GM23338 (cell line): Measurements from ENCODE around the gene COX7B. TPM values are rescaled to one million over a fixed set of nuclear protein-coding genes. Genes with fewer than 3 reads are reported as not detected.

Source experiments
- ATAC-seq: fragments of 200-7000 bp; cut with Tn5 transposase; 3 replicates; pipeline ENCODE4 v1.9.1; 2020
- DNase-seq: peaks from one replicate; pipeline ENCODE4 v3.0.0-alpha.2; 2015; ENCODE audit warnings: low spot score
- H2AFZ ChIP-seq: fragments of 200-600 bp; sonication (generic); 2 replicates; pipeline ENCODE4 v1.8.0; 2016; ENCODE audit warnings: antibody characterized with exemption, mild to moderate bottlenecking, moderate library complexity
- H3F3A ChIP-seq: fragments of 200-600 bp; sonication (generic); replicated peaks from 2 replicates; pipeline ENCODE4 v1.8.0; 2017; ENCODE audit warnings: antibody characterized with exemption, mixed run types, low read depth
- H3K27ac ChIP-seq: fragments of 200-600 bp; sonication (generic); 2 replicates; pipeline ENCODE4 v1.6.1; 2016; ENCODE audit warnings: low read depth
- H3K27me3 ChIP-seq: fragments of 200-600 bp; sonication (generic); 2 replicates; pipeline ENCODE4 v1.8.0; 2016; ENCODE audit warnings: mild to moderate bottlenecking, mixed run types, moderate library complexity; ENCODE audit not compliant: insufficient read depth
- H3K36me3 ChIP-seq: fragments of 200-600 bp; sonication (generic); 2 replicates; pipeline ENCODE4 v1.8.0; 2016; ENCODE audit warnings: mild to moderate bottlenecking; ENCODE audit not compliant: insufficient read depth
- H3K4me1 ChIP-seq: fragments of 200-600 bp; sonication (generic); 2 replicates; pipeline ENCODE4 v1.8.0; 2016; ENCODE audit warnings: mild to moderate bottlenecking, moderate library complexity; ENCODE audit not compliant: insufficient read depth
- H3K4me2 ChIP-seq: fragments of 200-600 bp; sonication (generic); 2 replicates; pipeline ENCODE4 v1.7.1; 2017; ENCODE audit warnings: mixed run types
- H3K4me3 ChIP-seq: fragments of 200-600 bp; sonication (generic); 2 replicates; pipeline ENCODE4 v1.6.1; 2016; ENCODE audit warnings: mixed run types
- H3K79me2 ChIP-seq: fragments of 200-600 bp; sonication (generic); replicated peaks from 2 replicates; pipeline ENCODE4 v1.8.0; 2017; ENCODE audit warnings: mild to moderate bottlenecking; ENCODE audit not compliant: insufficient read depth
- H3K9me2 ChIP-seq: fragments of 200-600 bp; sonication (generic); 2 replicates; pipeline ENCODE4 v1.8.0; 2017; ENCODE audit not compliant: insufficient read depth
- H4K20me1 ChIP-seq: fragments of 200-600 bp; sonication (generic); replicated peaks from 2 replicates; pipeline ENCODE4 v1.8.0; 2017; ENCODE audit warnings: mild to moderate bottlenecking; ENCODE audit not compliant: insufficient read depth
- H3K27ac Mint-ChIP-seq: 2 replicates; pipeline ENCODE4 v1.8.0; 2020; ENCODE audit warnings: inconsistent platforms, mild to moderate bottlenecking, moderate library complexity, mixed read lengths
- H3K27me3 Mint-ChIP-seq: 3 replicates; pipeline ENCODE4 v1.8.0; 2022; ENCODE audit warnings: low read depth, mild to moderate bottlenecking, moderate library complexity, mixed read lengths, inconsistent platforms; ENCODE audit not compliant: insufficient read depth, poor library complexity
- H3K36me3 Mint-ChIP-seq: 3 replicates; pipeline ENCODE4 v1.8.0; 2021; ENCODE audit warnings: low read depth, mild to moderate bottlenecking, inconsistent platforms, moderate library complexity, mixed read lengths
- H3K4me1 Mint-ChIP-seq: 3 replicates; pipeline ENCODE4 v1.8.0; 2020; ENCODE audit warnings: mild to moderate bottlenecking, inconsistent platforms, mixed read lengths
- H3K4me3 Mint-ChIP-seq: 3 replicates; pipeline ENCODE4 v1.8.0; 2021; ENCODE audit warnings: moderate library complexity, mild to moderate bottlenecking, inconsistent platforms, mixed read lengths
- H3K9me3 Mint-ChIP-seq: 3 replicates; pipeline ENCODE4 v1.8.0; 2020; ENCODE audit warnings: moderate library complexity, mild to moderate bottlenecking, inconsistent platforms, mixed read lengths
- CREB1 ChIP-seq: fragments of 250-450 bp; sonication (Bioruptor Pico); IDR thresholded peaks from 2 replicates; pipeline ENCODE4 v1.5.0; 2020; ENCODE audit warnings: low read depth, mild to moderate bottlenecking, moderate library complexity
- EZH2 ChIP-seq: fragments of 200-600 bp; sonication (generic); IDR thresholded peaks from one replicate; pipeline ENCODE4 v1.8.0; 2017; ENCODE audit warnings: antibody characterized with exemption, mild to moderate bottlenecking, low read depth; ENCODE audit not compliant: unreplicated experiment
- EZH2phosphoT487 ChIP-seq: fragments of 200-600 bp; sonication (generic); IDR thresholded peaks from one replicate; pipeline ENCODE4 v1.8.1; 2018; ENCODE audit warnings: antibody characterized with exemption; ENCODE audit not compliant: unreplicated experiment
- NANOG ChIP-seq: IDR thresholded peaks from 2 replicates; pipeline ENCODE4 v1.6.1; 2016; ENCODE audit warnings: antibody characterized with exemption, borderline replicate concordance
- POLR2AphosphoS5 ChIP-seq: IDR thresholded peaks from 2 replicates; pipeline ENCODE4 v1.6.1; 2016; ENCODE audit warnings: antibody characterized with exemption, low read depth
- ZNF114 ChIP-seq: fragments of 250-450 bp; sonication (Bioruptor Pico); IDR thresholded peaks from 2 replicates; pipeline ENCODE4 v1.5.0; 2020; ENCODE audit warnings: mild to moderate bottlenecking, moderate library complexity
- ZNF331 ChIP-seq: fragments of 250-450 bp; sonication (Bioruptor Pico); IDR thresholded peaks from 2 replicates; pipeline ENCODE4 v1.5.0; 2020; ENCODE audit warnings: low read depth, mild to moderate bottlenecking, moderate library complexity
- polyA plus RNA-seq: library from polyadenylated mRNA; unstranded; fragments of >200 nt; fragmentation: Nextera tagmentation; extraction: Ambion mirVana; gene quantifications from 2 replicates; pipeline ENCODE4 v1.2.1, GENCODE V29; 2016
- total RNA-seq: library from RNA; depleted of rRNA; stranded (reverse); fragments of >200 nt; shearing (Covaris generic); gene quantifications from 2 replicates; pipeline ENCODE4 v1.2.3, GENCODE V29; 2014
- TF ChIP-seq, protein P1 (sequence below): IDR thresholded peaks from 2 replicates; pipeline ENCODE4 v1.6.1; 2016; ENCODE audit warnings: antibody characterized with exemption
- TF ChIP-seq, protein P2 (sequence below): fragments of 250-450 bp; sonication (Bioruptor Pico); IDR thresholded peaks from 2 replicates; pipeline ENCODE4 v1.5.0; 2020; ENCODE audit warnings: mild to moderate bottlenecking, moderate library complexity
- TF ChIP-seq, protein P3 (sequence below): IDR thresholded peaks from one replicate; pipeline ENCODE4 v1.6.1; 2018; ENCODE audit warnings: antibody characterized with exemption; ENCODE audit not compliant: unreplicated experiment

Gene COX7B
- total and polyA plus RNA-seq, 2 experiments from 2014 or later, result 411 to 1,029 TPM

DNA sequence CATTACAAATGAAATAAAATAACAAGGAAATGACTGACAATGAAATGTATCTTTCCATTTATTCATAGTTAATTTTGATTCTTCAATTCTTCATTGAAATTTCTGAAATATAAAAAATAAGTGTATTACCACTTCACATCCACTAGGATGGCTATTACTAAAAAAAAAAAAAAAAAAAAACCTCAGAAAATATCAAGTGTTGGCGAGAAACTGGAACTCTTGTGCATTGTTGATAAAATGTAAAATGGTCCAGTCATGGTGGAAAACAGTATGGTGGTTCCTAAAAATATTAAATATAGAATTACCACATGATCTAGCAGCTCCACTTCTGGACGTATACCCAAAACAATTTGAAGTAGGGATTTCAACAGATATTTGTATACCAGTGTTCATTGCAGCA, 47.3 kb downstream of the COX7B start:
- H3K36me3 Mint-ChIP-seq, result no peaks in the 10 kb centered on the region

DNA sequence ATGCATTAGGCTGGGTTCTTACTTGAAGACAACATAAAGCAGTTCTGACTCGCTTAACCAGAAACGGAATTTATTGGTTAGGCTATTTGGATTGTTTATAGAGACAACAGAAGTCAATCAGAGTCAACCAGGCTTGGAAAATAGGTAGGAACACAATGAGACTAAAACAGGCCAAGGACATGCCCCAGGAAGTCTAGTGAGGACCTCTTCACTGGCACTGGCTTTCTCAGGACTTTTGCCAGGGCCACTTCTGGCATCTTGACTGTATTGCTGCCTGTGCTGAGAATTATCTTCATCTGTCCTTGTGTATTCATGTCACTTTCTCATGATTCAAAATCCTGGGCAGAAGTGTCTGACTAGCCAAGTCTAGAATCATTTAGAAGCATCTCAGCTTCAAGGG, 50.6 kb downstream of the COX7B start:
- Histone ChIP-seq H3K27ac (no peak overlapping the region), H3K4me2 (no peak overlapping the region), H2AFZ (no peak overlapping the region), H3K36me3 (no peaks in the 10 kb centered on the region), H3K4me1 (no peaks in the 10 kb centered on the region), H3K79me2 (no peaks in the 10 kb centered on the region), H3K9me2 (no peaks in the 10 kb centered on the region), H4K20me1 (no peaks in the 10 kb centered on the region), H3F3A (no peaks in the 10 kb centered on the region), H3K27me3 (no peaks in the 10 kb centered on the region), H3K4me3 (no peak overlapping the region)
- no peak for DNase-seq
- H3K4me1 Mint-ChIP-seq, result no peaks in the 10 kb centered on the region
- H3K36me3 Mint-ChIP-seq, result no peaks in the 10 kb centered on the region
- H3K4me3 Mint-ChIP-seq, result no peak overlapping the region
- no peak overlapping the region for H3K27ac Mint-ChIP-seq
- ATAC-seq, result no peak
- H3K9me3 Mint-ChIP-seq, result no peaks in the 10 kb centered on the region
- H3K27me3 Mint-ChIP-seq, result no peaks in the 10 kb centered on the region
- TF ChIP-seq POLR2AphosphoS5 (no peak), NANOG (no peak), EZH2phosphoT487 (no peak), CREB1 (CRISPR knock-in tag) (no peak), ZNF331 (CRISPR knock-in tag) (no peak), EZH2 (no peak), ZNF114 (CRISPR knock-in tag) (no peak)
- TF ChIP-seq, protein P1, sequence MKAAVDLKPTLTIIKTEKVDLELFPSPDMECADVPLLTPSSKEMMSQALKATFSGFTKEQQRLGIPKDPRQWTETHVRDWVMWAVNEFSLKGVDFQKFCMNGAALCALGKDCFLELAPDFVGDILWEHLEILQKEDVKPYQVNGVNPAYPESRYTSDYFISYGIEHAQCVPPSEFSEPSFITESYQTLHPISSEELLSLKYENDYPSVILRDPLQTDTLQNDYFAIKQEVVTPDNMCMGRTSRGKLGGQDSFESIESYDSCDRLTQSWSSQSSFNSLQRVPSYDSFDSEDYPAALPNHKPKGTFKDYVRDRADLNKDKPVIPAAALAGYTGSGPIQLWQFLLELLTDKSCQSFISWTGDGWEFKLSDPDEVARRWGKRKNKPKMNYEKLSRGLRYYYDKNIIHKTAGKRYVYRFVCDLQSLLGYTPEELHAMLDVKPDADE, result no peak
- TF ChIP-seq, protein P2, sequence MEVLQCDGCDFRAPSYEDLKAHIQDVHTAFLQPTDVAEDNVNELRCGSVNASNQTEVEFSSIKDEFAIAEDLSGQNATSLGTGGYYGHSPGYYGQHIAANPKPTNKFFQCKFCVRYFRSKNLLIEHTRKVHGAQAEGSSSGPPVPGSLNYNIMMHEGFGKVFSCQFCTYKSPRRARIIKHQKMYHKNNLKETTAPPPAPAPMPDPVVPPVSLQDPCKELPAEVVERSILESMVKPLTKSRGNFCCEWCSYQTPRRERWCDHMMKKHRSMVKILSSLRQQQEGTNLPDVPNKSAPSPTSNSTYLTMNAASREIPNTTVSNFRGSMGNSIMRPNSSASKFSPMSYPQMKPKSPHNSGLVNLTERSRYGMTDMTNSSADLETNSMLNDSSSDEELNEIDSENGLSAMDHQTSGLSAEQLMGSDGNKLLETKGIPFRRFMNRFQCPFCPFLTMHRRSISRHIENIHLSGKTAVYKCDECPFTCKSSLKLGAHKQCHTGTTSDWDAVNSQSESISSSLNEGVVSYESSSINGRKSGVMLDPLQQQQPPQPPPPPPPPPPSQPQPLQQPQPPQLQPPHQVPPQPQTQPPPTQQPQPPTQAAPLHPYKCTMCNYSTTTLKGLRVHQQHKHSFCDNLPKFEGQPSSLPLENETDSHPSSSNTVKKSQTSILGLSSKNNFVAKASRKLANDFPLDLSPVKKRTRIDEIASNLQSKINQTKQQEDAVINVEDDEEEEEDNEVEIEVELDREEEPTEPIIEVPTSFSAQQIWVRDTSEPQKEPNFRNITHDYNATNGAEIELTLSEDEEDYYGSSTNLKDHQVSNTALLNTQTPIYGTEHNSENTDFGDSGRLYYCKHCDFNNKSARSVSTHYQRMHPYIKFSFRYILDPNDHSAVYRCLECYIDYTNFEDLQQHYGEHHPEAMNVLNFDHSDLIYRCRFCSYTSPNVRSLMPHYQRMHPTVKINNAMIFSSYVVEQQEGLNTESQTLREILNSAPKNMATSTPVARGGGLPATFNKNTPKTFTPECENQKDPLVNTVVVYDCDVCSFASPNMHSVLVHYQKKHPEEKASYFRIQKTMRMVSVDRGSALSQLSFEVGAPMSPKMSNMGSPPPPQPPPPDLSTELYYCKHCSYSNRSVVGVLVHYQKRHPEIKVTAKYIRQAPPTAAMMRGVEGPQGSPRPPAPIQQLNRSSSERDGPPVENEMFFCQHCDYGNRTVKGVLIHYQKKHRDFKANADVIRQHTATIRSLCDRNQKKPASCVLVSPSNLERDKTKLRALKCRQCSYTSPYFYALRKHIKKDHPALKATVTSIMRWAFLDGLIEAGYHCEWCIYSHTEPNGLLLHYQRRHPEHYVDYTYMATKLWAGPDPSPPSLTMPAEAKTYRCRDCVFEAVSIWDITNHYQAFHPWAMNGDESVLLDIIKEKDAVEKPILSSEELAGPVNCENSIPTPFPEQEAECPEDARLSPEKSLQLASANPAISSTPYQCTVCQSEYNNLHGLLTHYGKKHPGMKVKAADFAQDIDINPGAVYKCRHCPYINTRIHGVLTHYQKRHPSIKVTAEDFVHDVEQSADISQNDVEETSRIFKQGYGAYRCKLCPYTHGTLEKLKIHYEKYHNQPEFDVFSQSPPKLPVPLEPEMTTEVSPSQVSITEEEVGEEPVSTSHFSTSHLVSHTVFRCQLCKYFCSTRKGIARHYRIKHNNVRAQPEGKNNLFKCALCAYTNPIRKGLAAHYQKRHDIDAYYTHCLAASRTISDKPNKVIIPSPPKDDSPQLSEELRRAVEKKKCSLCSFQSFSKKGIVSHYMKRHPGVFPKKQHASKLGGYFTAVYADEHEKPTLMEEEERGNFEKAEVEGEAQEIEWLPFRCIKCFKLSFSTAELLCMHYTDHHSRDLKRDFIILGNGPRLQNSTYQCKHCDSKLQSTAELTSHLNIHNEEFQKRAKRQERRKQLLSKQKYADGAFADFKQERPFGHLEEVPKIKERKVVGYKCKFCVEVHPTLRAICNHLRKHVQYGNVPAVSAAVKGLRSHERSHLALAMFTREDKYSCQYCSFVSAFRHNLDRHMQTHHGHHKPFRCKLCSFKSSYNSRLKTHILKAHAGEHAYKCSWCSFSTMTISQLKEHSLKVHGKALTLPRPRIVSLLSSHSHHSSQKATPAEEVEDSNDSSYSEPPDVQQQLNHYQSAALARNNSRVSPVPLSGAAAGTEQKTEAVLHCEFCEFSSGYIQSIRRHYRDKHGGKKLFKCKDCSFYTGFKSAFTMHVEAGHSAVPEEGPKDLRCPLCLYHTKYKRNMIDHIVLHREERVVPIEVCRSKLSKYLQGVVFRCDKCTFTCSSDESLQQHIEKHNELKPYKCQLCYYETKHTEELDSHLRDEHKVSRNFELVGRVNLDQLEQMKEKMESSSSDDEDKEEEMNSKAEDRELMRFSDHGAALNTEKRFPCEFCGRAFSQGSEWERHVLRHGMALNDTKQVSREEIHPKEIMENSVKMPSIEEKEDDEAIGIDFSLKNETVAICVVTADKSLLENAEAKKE (CRISPR knock-in tag), result no peak

More for the DNA sequence above, 47.3 kb downstream of the COX7B start:
- no peak overlapping the region for H2AFZ ChIP-seq
- no peaks in the 10 kb centered on the region for H3K9me3 Mint-ChIP-seq
- H3K27ac ChIP-seq, result no peak overlapping the region
- H3K27me3 Mint-ChIP-seq, result peaks cover 2% of the 10 kb centered on the region
- H3K27ac Mint-ChIP-seq, result no peak overlapping the region
- no peak overlapping the region for H3K4me2 ChIP-seq
- TF ChIP-seq, protein P3, sequence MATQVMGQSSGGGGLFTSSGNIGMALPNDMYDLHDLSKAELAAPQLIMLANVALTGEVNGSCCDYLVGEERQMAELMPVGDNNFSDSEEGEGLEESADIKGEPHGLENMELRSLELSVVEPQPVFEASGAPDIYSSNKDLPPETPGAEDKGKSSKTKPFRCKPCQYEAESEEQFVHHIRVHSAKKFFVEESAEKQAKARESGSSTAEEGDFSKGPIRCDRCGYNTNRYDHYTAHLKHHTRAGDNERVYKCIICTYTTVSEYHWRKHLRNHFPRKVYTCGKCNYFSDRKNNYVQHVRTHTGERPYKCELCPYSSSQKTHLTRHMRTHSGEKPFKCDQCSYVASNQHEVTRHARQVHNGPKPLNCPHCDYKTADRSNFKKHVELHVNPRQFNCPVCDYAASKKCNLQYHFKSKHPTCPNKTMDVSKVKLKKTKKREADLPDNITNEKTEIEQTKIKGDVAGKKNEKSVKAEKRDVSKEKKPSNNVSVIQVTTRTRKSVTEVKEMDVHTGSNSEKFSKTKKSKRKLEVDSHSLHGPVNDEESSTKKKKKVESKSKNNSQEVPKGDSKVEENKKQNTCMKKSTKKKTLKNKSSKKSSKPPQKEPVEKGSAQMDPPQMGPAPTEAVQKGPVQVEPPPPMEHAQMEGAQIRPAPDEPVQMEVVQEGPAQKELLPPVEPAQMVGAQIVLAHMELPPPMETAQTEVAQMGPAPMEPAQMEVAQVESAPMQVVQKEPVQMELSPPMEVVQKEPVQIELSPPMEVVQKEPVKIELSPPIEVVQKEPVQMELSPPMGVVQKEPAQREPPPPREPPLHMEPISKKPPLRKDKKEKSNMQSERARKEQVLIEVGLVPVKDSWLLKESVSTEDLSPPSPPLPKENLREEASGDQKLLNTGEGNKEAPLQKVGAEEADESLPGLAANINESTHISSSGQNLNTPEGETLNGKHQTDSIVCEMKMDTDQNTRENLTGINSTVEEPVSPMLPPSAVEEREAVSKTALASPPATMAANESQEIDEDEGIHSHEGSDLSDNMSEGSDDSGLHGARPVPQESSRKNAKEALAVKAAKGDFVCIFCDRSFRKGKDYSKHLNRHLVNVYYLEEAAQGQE, result no peak
- TF ChIP-seq POLR2AphosphoS5 (no peak), EZH2 (no peak)
- no peaks in the 10 kb centered on the region for H3K36me3 ChIP-seq
- no peaks in the 10 kb centered on the region for H3K9me2 ChIP-seq
- no peak for DNase-seq
- H3K79me2 ChIP-seq, result no peaks in the 10 kb centered on the region
- ATAC-seq, result no peak
- no peaks in the 10 kb centered on the region for H3K4me1 ChIP-seq
- H3K27me3 ChIP-seq, result no peaks in the 10 kb centered on the region
- H3K4me3 ChIP-seq, result no peak overlapping the region
- no peaks in the 10 kb centered on the region for H4K20me1 ChIP-seq
- H3F3A ChIP-seq, result no peaks in the 10 kb centered on the region
- H3K4me1 Mint-ChIP-seq, result no peaks in the 10 kb centered on the region
- no peak overlapping the region for H3K4me3 Mint-ChIP-seq
